HFFc6 (cell line): ENCODE data around the gene GDPD5. TPM values are rescaled to one million over a fixed set of nuclear protein-coding genes. Genes with fewer than 3 reads are reported as not detected.
A peak's percentile ranks its signal among the peaks of the same experiment; 100 is the strongest.

Experiments used
- DNase-seq: peaks from one replicate; pipeline ENCODE4 v3.0.0-alpha.2; 2018
- H3K27ac Mint-ChIP-seq: 2 replicates; pipeline ENCODE4 v1.8.0; 2020; ENCODE audit warnings: mild to moderate bottlenecking, mixed read lengths
- H3K27me3 Mint-ChIP-seq: 2 replicates; pipeline ENCODE4 v1.8.0; 2021; ENCODE audit warnings: mild to moderate bottlenecking, moderate library complexity, mixed read lengths; ENCODE audit not compliant: insufficient read depth
- H3K36me3 Mint-ChIP-seq: 2 replicates; pipeline ENCODE4 v1.8.0; 2021; ENCODE audit warnings: low read depth, mixed read lengths
- H3K4me1 Mint-ChIP-seq: 2 replicates; pipeline ENCODE4 v1.8.0; 2020; ENCODE audit warnings: low read depth, mixed read lengths
- H3K4me3 Mint-ChIP-seq: 2 replicates; pipeline ENCODE4 v1.8.0; 2020; ENCODE audit warnings: mild to moderate bottlenecking, moderate library complexity, mixed read lengths
- H3K9me3 Mint-ChIP-seq: 2 replicates; pipeline ENCODE4 v1.8.0; 2020; ENCODE audit warnings: mild to moderate bottlenecking, mixed read lengths
- total RNA-seq, 6 experiments: library from RNA; stranded (reverse); fragmentation: NEBNext Ultra II Directional; extraction: Animal tissue kit (Norgen Biotek cat#: 25700); gene quantifications; 2 replicates in 1 of 6; 3 replicates in 5 of 6; pipeline ENCODE4 v1.2.3, GENCODE V29; 2021
- TF ChIP-seq, protein P1 (sequence below): fragments of 200-600 bp; sonication (generic); IDR thresholded peaks from 2 replicates; pipeline ENCODE4 v1.5.0; 2021; ENCODE audit warnings: antibody characterized with exemption, mild to moderate bottlenecking

GDPD5 gene
- total RNA-seq, 6 experiments from 2014 or later, result 2.5 to 5.7 (median 4.2) TPM

DNA sequence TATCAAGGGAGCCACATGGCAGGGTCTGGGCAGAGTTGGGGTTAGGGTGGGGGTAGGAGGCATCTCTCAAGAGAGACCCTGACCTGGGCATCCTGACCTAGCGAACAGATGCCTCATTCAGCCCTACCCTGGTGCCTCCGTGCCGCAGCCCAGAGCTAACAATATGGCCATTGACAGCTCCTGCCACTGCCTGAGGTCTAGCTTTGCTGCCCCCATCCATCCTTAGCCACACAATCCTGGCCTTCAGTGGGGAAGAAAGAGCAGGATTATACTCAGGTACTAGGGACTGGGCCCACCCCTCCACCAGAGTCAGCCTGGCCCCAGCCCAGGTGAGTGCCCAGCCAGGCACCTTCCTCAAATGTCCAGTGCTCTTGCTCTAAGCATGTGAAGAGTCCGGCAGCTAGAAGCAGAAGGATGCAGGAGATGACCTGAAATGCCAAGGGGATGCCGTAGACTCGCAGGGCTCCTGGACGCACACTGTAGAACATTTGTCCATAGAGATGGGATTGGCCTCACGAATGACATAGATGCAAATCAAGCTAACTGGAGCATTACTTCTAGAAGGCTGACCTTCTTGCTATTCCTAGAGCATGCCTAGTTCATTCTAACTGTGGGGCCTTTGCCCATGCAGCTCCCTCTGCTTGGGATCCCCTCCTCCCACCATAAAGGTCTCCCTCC lies 23.0 kb upstream of the GDPD5 start:
- peaks cover 2% of the 10 kb centered on the region for H3K27me3 Mint-ChIP-seq
- no peaks in the 10 kb centered on the region for H3K9me3 Mint-ChIP-seq
- no peaks in the 10 kb centered on the region for H3K36me3 Mint-ChIP-seq
- no peak overlapping the region for H3K4me3 Mint-ChIP-seq
- no peak for DNase-seq
- peaks cover 9% of the 10 kb centered on the region for H3K4me1 Mint-ChIP-seq
- no peak overlapping the region for H3K27ac Mint-ChIP-seq
- TF ChIP-seq, protein P1, sequence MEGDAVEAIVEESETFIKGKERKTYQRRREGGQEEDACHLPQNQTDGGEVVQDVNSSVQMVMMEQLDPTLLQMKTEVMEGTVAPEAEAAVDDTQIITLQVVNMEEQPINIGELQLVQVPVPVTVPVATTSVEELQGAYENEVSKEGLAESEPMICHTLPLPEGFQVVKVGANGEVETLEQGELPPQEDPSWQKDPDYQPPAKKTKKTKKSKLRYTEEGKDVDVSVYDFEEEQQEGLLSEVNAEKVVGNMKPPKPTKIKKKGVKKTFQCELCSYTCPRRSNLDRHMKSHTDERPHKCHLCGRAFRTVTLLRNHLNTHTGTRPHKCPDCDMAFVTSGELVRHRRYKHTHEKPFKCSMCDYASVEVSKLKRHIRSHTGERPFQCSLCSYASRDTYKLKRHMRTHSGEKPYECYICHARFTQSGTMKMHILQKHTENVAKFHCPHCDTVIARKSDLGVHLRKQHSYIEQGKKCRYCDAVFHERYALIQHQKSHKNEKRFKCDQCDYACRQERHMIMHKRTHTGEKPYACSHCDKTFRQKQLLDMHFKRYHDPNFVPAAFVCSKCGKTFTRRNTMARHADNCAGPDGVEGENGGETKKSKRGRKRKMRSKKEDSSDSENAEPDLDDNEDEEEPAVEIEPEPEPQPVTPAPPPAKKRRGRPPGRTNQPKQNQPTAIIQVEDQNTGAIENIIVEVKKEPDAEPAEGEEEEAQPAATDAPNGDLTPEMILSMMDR, result no peak

DNA sequence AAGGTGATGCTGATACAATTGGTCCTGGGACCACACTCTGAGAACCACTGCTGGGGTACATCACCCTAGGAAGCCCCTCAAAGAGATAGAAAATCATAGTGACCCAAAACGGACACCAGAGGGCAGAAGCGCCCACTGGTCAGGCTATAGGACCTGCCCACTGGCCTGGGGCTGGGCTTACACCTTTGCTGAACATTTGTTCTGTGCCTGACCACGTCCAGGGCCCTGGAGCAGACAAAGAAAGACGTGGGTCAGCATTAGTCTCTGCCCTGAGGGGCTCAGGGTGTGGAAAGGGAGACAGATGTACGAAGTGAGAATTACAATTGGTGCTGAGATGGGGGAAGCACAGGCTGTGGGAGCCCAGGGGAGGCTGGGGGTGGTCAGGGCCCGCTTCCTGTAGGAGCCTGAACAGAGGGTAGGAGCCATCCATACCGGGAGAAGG lies 21.9 kb upstream of the GDPD5 start:
- no peak overlapping the region for H3K27ac Mint-ChIP-seq
- peak; percentile 43 for DNase-seq
- H3K36me3 Mint-ChIP-seq, result no peaks in the 10 kb centered on the region
- TF ChIP-seq, protein P1, result peak; percentile 96
- no peaks in the 10 kb centered on the region for H3K9me3 Mint-ChIP-seq
- peaks cover 7% of the 10 kb centered on the region for H3K4me1 Mint-ChIP-seq
- peaks cover 2% of the 10 kb centered on the region for H3K27me3 Mint-ChIP-seq
- no peak overlapping the region for H3K4me3 Mint-ChIP-seq

DNA sequence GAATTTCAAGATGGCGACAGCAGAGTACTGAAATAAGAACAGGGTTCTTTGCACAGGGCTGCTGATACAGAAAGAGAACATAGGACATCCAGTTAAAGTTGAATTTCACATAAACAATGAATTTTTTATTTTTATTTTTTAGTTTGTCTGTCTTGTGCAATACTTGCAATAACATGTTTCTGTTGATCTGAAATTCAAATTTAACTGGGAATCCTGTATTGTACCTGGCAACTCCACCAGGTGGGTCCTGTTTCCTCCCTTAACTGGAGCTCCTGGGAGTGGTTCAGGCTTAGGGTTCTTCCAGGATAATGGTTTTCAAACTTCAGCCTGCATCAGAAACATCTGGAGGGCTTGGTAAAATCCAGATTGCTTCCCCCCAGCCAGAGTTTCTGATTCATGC lies 21.4 kb upstream of the GDPD5 start:
- H3K27me3 Mint-ChIP-seq, result peaks cover 2% of the 10 kb centered on the region
- no peaks in the 10 kb centered on the region for H3K36me3 Mint-ChIP-seq
- H3K4me1 Mint-ChIP-seq, result peaks cover 7% of the 10 kb centered on the region
- H3K4me3 Mint-ChIP-seq, result no peak overlapping the region
- TF ChIP-seq, protein P1, result no peak
- no peaks in the 10 kb centered on the region for H3K9me3 Mint-ChIP-seq
- no peak overlapping the region for H3K27ac Mint-ChIP-seq
- DNase-seq, result no peak

DNA sequence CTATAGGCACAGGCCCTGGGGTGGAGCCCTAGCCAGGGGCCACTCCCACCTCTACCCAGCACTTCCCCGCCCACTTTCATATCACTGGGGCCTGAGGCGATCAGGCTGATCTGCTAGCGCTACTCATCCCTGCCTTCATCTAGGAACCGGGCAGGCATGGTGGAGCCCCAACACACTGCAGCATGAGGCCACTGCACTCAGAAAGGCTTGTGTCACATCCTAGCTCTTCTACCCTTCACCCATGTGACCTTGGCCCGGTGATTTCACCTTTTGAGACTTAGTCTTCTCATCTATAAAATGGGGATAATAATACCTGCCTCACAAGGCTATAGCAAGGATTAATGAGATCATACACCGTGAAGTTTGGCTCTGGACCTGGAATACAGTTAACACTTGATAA lies 18.1 kb upstream of the GDPD5 start:
- TF ChIP-seq, protein P1, result no peak
- DNase-seq, result no peak
- H3K4me3 Mint-ChIP-seq, result no peak overlapping the region

DNA sequence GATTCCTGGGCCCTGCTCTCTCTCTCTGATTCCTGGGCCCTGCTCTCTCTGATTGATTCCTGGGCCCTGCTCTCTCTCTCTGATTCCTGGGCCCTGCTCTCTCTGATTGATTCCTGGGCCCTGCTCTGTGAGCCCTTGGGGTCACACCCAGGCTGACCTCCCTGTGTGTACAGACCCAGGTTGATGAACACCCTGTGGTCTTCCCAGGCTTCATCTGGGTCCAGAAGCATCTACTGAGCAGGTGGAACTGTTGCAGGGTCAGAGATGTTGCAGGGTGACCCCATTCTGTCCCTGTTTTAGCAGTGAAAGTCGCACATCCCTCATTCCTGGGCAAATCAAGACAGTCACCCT lies 16.3 kb upstream of the GDPD5 start:
- no peak overlapping the region for H3K4me3 Mint-ChIP-seq
- TF ChIP-seq, protein P1, result no peak
- peaks cover 10% of the 10 kb centered on the region for H3K27me3 Mint-ChIP-seq

More for the DNA sequence above, 18.1 kb upstream of the GDPD5 start:
- peaks cover 4% of the 10 kb centered on the region for H3K27me3 Mint-ChIP-seq
- H3K27ac Mint-ChIP-seq, result no peak overlapping the region
- no peaks in the 10 kb centered on the region for H3K9me3 Mint-ChIP-seq
- H3K36me3 Mint-ChIP-seq, result no peaks in the 10 kb centered on the region
- peaks cover 7% of the 10 kb centered on the region for H3K4me1 Mint-ChIP-seq

More for the DNA sequence above, 16.3 kb upstream of the GDPD5 start:
- no peak overlapping the region for H3K27ac Mint-ChIP-seq
- H3K4me1 Mint-ChIP-seq, result peaks cover 16% of the 10 kb centered on the region
- no peak for DNase-seq
- no peaks in the 10 kb centered on the region for H3K9me3 Mint-ChIP-seq
- no peaks in the 10 kb centered on the region for H3K36me3 Mint-ChIP-seq
